GM23338 (cell line): Measurements from ENCODE around the gene JAKMIP3. TPM values are rescaled to one million over a fixed set of nuclear protein-coding genes. Genes with fewer than 3 reads are reported as not detected.

Experiments
- ATAC-seq: fragments of 200-7000 bp; cut with Tn5 transposase; 3 replicates; pipeline ENCODE4 v1.9.1; 2020
- DNase-seq: peaks from one replicate; pipeline ENCODE4 v3.0.0-alpha.2; 2015; ENCODE audit warnings: low spot score
- H2AFZ ChIP-seq: fragments of 200-600 bp; sonication (generic); 2 replicates; pipeline ENCODE4 v1.8.0; 2016; ENCODE audit warnings: antibody characterized with exemption, mild to moderate bottlenecking, moderate library complexity
- H3F3A ChIP-seq: fragments of 200-600 bp; sonication (generic); replicated peaks from 2 replicates; pipeline ENCODE4 v1.8.0; 2017; ENCODE audit warnings: antibody characterized with exemption, mixed run types, low read depth
- H3K27ac ChIP-seq: fragments of 200-600 bp; sonication (generic); 2 replicates; pipeline ENCODE4 v1.6.1; 2016; ENCODE audit warnings: low read depth
- H3K27me3 ChIP-seq: fragments of 200-600 bp; sonication (generic); 2 replicates; pipeline ENCODE4 v1.8.0; 2016; ENCODE audit warnings: mild to moderate bottlenecking, mixed run types, moderate library complexity; ENCODE audit not compliant: insufficient read depth
- H3K36me3 ChIP-seq: fragments of 200-600 bp; sonication (generic); 2 replicates; pipeline ENCODE4 v1.8.0; 2016; ENCODE audit warnings: mild to moderate bottlenecking; ENCODE audit not compliant: insufficient read depth
- H3K4me1 ChIP-seq: fragments of 200-600 bp; sonication (generic); 2 replicates; pipeline ENCODE4 v1.8.0; 2016; ENCODE audit warnings: mild to moderate bottlenecking, moderate library complexity; ENCODE audit not compliant: insufficient read depth
- H3K4me2 ChIP-seq: fragments of 200-600 bp; sonication (generic); 2 replicates; pipeline ENCODE4 v1.7.1; 2017; ENCODE audit warnings: mixed run types
- H3K4me3 ChIP-seq: fragments of 200-600 bp; sonication (generic); 2 replicates; pipeline ENCODE4 v1.6.1; 2016; ENCODE audit warnings: mixed run types
- H3K79me2 ChIP-seq: fragments of 200-600 bp; sonication (generic); replicated peaks from 2 replicates; pipeline ENCODE4 v1.8.0; 2017; ENCODE audit warnings: mild to moderate bottlenecking; ENCODE audit not compliant: insufficient read depth
- H3K9me2 ChIP-seq: fragments of 200-600 bp; sonication (generic); 2 replicates; pipeline ENCODE4 v1.8.0; 2017; ENCODE audit not compliant: insufficient read depth
- H4K20me1 ChIP-seq: fragments of 200-600 bp; sonication (generic); replicated peaks from 2 replicates; pipeline ENCODE4 v1.8.0; 2017; ENCODE audit warnings: mild to moderate bottlenecking; ENCODE audit not compliant: insufficient read depth
- H3K27ac Mint-ChIP-seq: 2 replicates; pipeline ENCODE4 v1.8.0; 2020; ENCODE audit warnings: inconsistent platforms, mild to moderate bottlenecking, moderate library complexity, mixed read lengths
- H3K27me3 Mint-ChIP-seq: 3 replicates; pipeline ENCODE4 v1.8.0; 2022; ENCODE audit warnings: low read depth, mild to moderate bottlenecking, moderate library complexity, mixed read lengths, inconsistent platforms; ENCODE audit not compliant: insufficient read depth, poor library complexity
- H3K36me3 Mint-ChIP-seq: 3 replicates; pipeline ENCODE4 v1.8.0; 2021; ENCODE audit warnings: low read depth, mild to moderate bottlenecking, inconsistent platforms, moderate library complexity, mixed read lengths
- H3K4me1 Mint-ChIP-seq: 3 replicates; pipeline ENCODE4 v1.8.0; 2020; ENCODE audit warnings: mild to moderate bottlenecking, inconsistent platforms, mixed read lengths
- H3K4me3 Mint-ChIP-seq: 3 replicates; pipeline ENCODE4 v1.8.0; 2021; ENCODE audit warnings: moderate library complexity, mild to moderate bottlenecking, inconsistent platforms, mixed read lengths
- H3K9me3 Mint-ChIP-seq: 3 replicates; pipeline ENCODE4 v1.8.0; 2020; ENCODE audit warnings: moderate library complexity, mild to moderate bottlenecking, inconsistent platforms, mixed read lengths
- EZH2 ChIP-seq: fragments of 200-600 bp; sonication (generic); IDR thresholded peaks from one replicate; pipeline ENCODE4 v1.8.0; 2017; ENCODE audit warnings: antibody characterized with exemption, mild to moderate bottlenecking, low read depth; ENCODE audit not compliant: unreplicated experiment
- EZH2phosphoT487 ChIP-seq: fragments of 200-600 bp; sonication (generic); IDR thresholded peaks from one replicate; pipeline ENCODE4 v1.8.1; 2018; ENCODE audit warnings: antibody characterized with exemption; ENCODE audit not compliant: unreplicated experiment
- JUNB ChIP-seq: IDR thresholded peaks from one replicate; pipeline ENCODE4 v1.6.1; 2016; ENCODE audit warnings: antibody characterized with exemption; ENCODE audit not compliant: unreplicated experiment
- POLR2AphosphoS5 ChIP-seq: IDR thresholded peaks from 2 replicates; pipeline ENCODE4 v1.6.1; 2016; ENCODE audit warnings: antibody characterized with exemption, low read depth
- STAT1 ChIP-seq: IDR thresholded peaks from one replicate; pipeline ENCODE4 v1.6.1; 2016; ENCODE audit warnings: antibody characterized with exemption; ENCODE audit not compliant: unreplicated experiment
- ZNF114 ChIP-seq: fragments of 250-450 bp; sonication (Bioruptor Pico); IDR thresholded peaks from 2 replicates; pipeline ENCODE4 v1.5.0; 2020; ENCODE audit warnings: mild to moderate bottlenecking, moderate library complexity
- ZNF331 ChIP-seq: fragments of 250-450 bp; sonication (Bioruptor Pico); IDR thresholded peaks from 2 replicates; pipeline ENCODE4 v1.5.0; 2020; ENCODE audit warnings: low read depth, mild to moderate bottlenecking, moderate library complexity
- polyA plus RNA-seq: library from polyadenylated mRNA; unstranded; fragments of >200 nt; fragmentation: Nextera tagmentation; extraction: Ambion mirVana; gene quantifications from 2 replicates; pipeline ENCODE4 v1.2.1, GENCODE V29; 2016
- total RNA-seq: library from RNA; depleted of rRNA; stranded (reverse); fragments of >200 nt; shearing (Covaris generic); gene quantifications from 2 replicates; pipeline ENCODE4 v1.2.3, GENCODE V29; 2014
- TF ChIP-seq, protein P1 (sequence below), 2 experiments: fragments of 200-600 bp in 1 of 2; sonication (generic) in 1 of 2; conservative IDR thresholded peaks; 2 replicates each; pipeline versions ENCODE4 v1.5.1 to v1.6.1; 2016 to 2017; ENCODE audit warnings: antibody characterized with exemption in 2 of 2, low read depth in 2 of 2, mild to moderate bottlenecking in 2 of 2, moderate library complexity in 1 of 2
- TF ChIP-seq, protein P2 (sequence below): IDR thresholded peaks from 2 replicates; pipeline ENCODE4 v1.6.1; 2016; ENCODE audit warnings: antibody characterized with exemption
- TF ChIP-seq, protein P3 (sequence below): IDR thresholded peaks from one replicate; pipeline ENCODE4 v1.6.1; 2018; ENCODE audit warnings: antibody characterized with exemption; ENCODE audit not compliant: unreplicated experiment
- TF ChIP-seq, protein P4 (sequence below): fragments of 250-450 bp; sonication (Bioruptor Pico); IDR thresholded peaks from 2 replicates; pipeline ENCODE4 v1.5.0; 2020; ENCODE audit warnings: mild to moderate bottlenecking, moderate library complexity

Gene JAKMIP3
- total and polyA plus RNA-seq, 2 experiments from 2014 or later = 0.87 to 1.2 TPM

- H3K4me2 ChIP-seq = no peak overlapping the region
- no peak overlapping the region for H3K4me3 Mint-ChIP-seq
- no peak overlapping the region for H2AFZ ChIP-seq
- TF ChIP-seq, protein P1, sequence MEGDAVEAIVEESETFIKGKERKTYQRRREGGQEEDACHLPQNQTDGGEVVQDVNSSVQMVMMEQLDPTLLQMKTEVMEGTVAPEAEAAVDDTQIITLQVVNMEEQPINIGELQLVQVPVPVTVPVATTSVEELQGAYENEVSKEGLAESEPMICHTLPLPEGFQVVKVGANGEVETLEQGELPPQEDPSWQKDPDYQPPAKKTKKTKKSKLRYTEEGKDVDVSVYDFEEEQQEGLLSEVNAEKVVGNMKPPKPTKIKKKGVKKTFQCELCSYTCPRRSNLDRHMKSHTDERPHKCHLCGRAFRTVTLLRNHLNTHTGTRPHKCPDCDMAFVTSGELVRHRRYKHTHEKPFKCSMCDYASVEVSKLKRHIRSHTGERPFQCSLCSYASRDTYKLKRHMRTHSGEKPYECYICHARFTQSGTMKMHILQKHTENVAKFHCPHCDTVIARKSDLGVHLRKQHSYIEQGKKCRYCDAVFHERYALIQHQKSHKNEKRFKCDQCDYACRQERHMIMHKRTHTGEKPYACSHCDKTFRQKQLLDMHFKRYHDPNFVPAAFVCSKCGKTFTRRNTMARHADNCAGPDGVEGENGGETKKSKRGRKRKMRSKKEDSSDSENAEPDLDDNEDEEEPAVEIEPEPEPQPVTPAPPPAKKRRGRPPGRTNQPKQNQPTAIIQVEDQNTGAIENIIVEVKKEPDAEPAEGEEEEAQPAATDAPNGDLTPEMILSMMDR (conservative IDR thresholded peaks at IDR 0.05; ENCODE audit: low read depth in 2 of 2) = no peak
- TF ChIP-seq ZNF114 (CRISPR knock-in tag) = no peak
- TF ChIP-seq, protein P2, sequence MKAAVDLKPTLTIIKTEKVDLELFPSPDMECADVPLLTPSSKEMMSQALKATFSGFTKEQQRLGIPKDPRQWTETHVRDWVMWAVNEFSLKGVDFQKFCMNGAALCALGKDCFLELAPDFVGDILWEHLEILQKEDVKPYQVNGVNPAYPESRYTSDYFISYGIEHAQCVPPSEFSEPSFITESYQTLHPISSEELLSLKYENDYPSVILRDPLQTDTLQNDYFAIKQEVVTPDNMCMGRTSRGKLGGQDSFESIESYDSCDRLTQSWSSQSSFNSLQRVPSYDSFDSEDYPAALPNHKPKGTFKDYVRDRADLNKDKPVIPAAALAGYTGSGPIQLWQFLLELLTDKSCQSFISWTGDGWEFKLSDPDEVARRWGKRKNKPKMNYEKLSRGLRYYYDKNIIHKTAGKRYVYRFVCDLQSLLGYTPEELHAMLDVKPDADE = no peak
- TF ChIP-seq, protein P3, sequence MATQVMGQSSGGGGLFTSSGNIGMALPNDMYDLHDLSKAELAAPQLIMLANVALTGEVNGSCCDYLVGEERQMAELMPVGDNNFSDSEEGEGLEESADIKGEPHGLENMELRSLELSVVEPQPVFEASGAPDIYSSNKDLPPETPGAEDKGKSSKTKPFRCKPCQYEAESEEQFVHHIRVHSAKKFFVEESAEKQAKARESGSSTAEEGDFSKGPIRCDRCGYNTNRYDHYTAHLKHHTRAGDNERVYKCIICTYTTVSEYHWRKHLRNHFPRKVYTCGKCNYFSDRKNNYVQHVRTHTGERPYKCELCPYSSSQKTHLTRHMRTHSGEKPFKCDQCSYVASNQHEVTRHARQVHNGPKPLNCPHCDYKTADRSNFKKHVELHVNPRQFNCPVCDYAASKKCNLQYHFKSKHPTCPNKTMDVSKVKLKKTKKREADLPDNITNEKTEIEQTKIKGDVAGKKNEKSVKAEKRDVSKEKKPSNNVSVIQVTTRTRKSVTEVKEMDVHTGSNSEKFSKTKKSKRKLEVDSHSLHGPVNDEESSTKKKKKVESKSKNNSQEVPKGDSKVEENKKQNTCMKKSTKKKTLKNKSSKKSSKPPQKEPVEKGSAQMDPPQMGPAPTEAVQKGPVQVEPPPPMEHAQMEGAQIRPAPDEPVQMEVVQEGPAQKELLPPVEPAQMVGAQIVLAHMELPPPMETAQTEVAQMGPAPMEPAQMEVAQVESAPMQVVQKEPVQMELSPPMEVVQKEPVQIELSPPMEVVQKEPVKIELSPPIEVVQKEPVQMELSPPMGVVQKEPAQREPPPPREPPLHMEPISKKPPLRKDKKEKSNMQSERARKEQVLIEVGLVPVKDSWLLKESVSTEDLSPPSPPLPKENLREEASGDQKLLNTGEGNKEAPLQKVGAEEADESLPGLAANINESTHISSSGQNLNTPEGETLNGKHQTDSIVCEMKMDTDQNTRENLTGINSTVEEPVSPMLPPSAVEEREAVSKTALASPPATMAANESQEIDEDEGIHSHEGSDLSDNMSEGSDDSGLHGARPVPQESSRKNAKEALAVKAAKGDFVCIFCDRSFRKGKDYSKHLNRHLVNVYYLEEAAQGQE = no peak
- TF ChIP-seq STAT1 = no peak
- TF ChIP-seq, protein P4, sequence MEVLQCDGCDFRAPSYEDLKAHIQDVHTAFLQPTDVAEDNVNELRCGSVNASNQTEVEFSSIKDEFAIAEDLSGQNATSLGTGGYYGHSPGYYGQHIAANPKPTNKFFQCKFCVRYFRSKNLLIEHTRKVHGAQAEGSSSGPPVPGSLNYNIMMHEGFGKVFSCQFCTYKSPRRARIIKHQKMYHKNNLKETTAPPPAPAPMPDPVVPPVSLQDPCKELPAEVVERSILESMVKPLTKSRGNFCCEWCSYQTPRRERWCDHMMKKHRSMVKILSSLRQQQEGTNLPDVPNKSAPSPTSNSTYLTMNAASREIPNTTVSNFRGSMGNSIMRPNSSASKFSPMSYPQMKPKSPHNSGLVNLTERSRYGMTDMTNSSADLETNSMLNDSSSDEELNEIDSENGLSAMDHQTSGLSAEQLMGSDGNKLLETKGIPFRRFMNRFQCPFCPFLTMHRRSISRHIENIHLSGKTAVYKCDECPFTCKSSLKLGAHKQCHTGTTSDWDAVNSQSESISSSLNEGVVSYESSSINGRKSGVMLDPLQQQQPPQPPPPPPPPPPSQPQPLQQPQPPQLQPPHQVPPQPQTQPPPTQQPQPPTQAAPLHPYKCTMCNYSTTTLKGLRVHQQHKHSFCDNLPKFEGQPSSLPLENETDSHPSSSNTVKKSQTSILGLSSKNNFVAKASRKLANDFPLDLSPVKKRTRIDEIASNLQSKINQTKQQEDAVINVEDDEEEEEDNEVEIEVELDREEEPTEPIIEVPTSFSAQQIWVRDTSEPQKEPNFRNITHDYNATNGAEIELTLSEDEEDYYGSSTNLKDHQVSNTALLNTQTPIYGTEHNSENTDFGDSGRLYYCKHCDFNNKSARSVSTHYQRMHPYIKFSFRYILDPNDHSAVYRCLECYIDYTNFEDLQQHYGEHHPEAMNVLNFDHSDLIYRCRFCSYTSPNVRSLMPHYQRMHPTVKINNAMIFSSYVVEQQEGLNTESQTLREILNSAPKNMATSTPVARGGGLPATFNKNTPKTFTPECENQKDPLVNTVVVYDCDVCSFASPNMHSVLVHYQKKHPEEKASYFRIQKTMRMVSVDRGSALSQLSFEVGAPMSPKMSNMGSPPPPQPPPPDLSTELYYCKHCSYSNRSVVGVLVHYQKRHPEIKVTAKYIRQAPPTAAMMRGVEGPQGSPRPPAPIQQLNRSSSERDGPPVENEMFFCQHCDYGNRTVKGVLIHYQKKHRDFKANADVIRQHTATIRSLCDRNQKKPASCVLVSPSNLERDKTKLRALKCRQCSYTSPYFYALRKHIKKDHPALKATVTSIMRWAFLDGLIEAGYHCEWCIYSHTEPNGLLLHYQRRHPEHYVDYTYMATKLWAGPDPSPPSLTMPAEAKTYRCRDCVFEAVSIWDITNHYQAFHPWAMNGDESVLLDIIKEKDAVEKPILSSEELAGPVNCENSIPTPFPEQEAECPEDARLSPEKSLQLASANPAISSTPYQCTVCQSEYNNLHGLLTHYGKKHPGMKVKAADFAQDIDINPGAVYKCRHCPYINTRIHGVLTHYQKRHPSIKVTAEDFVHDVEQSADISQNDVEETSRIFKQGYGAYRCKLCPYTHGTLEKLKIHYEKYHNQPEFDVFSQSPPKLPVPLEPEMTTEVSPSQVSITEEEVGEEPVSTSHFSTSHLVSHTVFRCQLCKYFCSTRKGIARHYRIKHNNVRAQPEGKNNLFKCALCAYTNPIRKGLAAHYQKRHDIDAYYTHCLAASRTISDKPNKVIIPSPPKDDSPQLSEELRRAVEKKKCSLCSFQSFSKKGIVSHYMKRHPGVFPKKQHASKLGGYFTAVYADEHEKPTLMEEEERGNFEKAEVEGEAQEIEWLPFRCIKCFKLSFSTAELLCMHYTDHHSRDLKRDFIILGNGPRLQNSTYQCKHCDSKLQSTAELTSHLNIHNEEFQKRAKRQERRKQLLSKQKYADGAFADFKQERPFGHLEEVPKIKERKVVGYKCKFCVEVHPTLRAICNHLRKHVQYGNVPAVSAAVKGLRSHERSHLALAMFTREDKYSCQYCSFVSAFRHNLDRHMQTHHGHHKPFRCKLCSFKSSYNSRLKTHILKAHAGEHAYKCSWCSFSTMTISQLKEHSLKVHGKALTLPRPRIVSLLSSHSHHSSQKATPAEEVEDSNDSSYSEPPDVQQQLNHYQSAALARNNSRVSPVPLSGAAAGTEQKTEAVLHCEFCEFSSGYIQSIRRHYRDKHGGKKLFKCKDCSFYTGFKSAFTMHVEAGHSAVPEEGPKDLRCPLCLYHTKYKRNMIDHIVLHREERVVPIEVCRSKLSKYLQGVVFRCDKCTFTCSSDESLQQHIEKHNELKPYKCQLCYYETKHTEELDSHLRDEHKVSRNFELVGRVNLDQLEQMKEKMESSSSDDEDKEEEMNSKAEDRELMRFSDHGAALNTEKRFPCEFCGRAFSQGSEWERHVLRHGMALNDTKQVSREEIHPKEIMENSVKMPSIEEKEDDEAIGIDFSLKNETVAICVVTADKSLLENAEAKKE (CRISPR knock-in tag) = no peak
- TF ChIP-seq EZH2 = no peak
- TF ChIP-seq POLR2AphosphoS5 = no peak
- TF ChIP-seq JUNB = no peak
- no peak for TF ChIP-seq EZH2phosphoT487
- no peak for TF ChIP-seq ZNF331 (CRISPR knock-in tag)
- 0 out of 2 replicates have a peak, but pooled peaks cover 7% of the 10 kb centered on the region for H3K9me2 ChIP-seq
- H3F3A ChIP-seq = no peaks in the 10 kb centered on the region
- DNase-seq (no peak), ATAC-seq (no peak)
- H3K79me2 ChIP-seq = no peaks in the 10 kb centered on the region
- H3K27me3 ChIP-seq = 0 out of 2 replicates have a peak, but pooled peaks cover 10% of the 10 kb centered on the region
- no peaks in the 10 kb centered on the region for H4K20me1 ChIP-seq
- H3K36me3 Mint-ChIP-seq = no peaks in the 10 kb centered on the region
- H3K4me1 ChIP-seq = peaks cover 11% of the 10 kb centered on the region
- no peak overlapping the region for H3K27ac Mint-ChIP-seq
- peaks cover 15% of the 10 kb centered on the region for H3K27me3 Mint-ChIP-seq
- peaks cover 5% of the 10 kb centered on the region; the same call in 2 of the 3 replicates for H3K9me3 Mint-ChIP-seq
- H3K27ac ChIP-seq = no peak overlapping the region
- no peak overlapping the region for H3K4me3 ChIP-seq
- H3K36me3 ChIP-seq = no peaks in the 10 kb centered on the region
- peaks cover 17% of the 10 kb centered on the region for H3K4me1 Mint-ChIP-seq
Measured at GRCh38 chr10:132020456-132020855, 45.3 kb upstream of the JAKMIP3 start.
